WTC11 (cell line): ENCODE results near the gene PA2G4. TPM values are rescaled to one million over a fixed set of nuclear protein-coding genes. Genes with fewer than 3 reads are reported as not detected.
A peak's percentile ranks its signal among the peaks of the same experiment; 100 is the strongest.

Experiments used
- ATAC-seq: fragments of 200-7000 bp; cut with Tn5 transposase; 2 replicates; pipeline ENCODE4 v1.10.0; 2021; ENCODE audit warnings: mild to moderate bottlenecking, moderate library complexity
- CTCF ChIA-PET: fragments of 300-600 bp; sonication (Branson Sonifier 250); formaldehyde crosslinking; loops from one replicate; lab custom pipeline; 2021; ENCODE audit warnings: antibody characterized with exemption; lab: Charles Lee
- POLR2A ChIA-PET: fragments of 350-600 bp; sonication (Branson Sonifier 250); formaldehyde crosslinking; loops from one replicate; lab custom pipeline; 2021; ENCODE audit warnings: antibody characterized with exemption; lab: Charles Lee
- DNase-seq: peaks from one replicate; pipeline ENCODE4 v3.0.0; 2021; ENCODE audit warnings: low spot score
- H3K27ac Mint-ChIP-seq: 2 replicates; pipeline ENCODE4 v1.8.0; 2021; ENCODE audit warnings: mixed read lengths
- H3K27me3 Mint-ChIP-seq: 2 replicates; pipeline ENCODE4 v1.8.0; 2021; ENCODE audit warnings: low read depth, mild to moderate bottlenecking, moderate library complexity, mixed read lengths
- H3K36me3 Mint-ChIP-seq: 2 replicates; pipeline ENCODE4 v1.8.0; 2021; ENCODE audit warnings: mixed read lengths
- H3K4me1 Mint-ChIP-seq: 2 replicates; pipeline ENCODE4 v1.8.0; 2022; ENCODE audit warnings: mixed read lengths
- H3K4me3 Mint-ChIP-seq: 2 replicates; pipeline ENCODE4 v1.8.0; 2021; ENCODE audit warnings: mild to moderate bottlenecking, moderate library complexity, mixed read lengths
- H3K9me3 Mint-ChIP-seq: 2 replicates; pipeline ENCODE4 v1.8.0; 2021; ENCODE audit warnings: mixed read lengths
- ARID4B ChIP-seq: sonication (generic); formaldehyde crosslinking; IDR thresholded peaks from 2 replicates; pipeline ENCODE4 v1.8.0; 2023; ENCODE audit warnings: missing genetic modification reagents, mild to moderate bottlenecking, borderline replicate concordance
- ATF6 ChIP-seq: sonication (generic); formaldehyde crosslinking; IDR thresholded peaks from 2 replicates; pipeline ENCODE4 v1.8.1; 2023; ENCODE audit warnings: mild to moderate bottlenecking, missing genetic modification reagents
- E2F1 ChIP-seq: sonication (generic); formaldehyde crosslinking; IDR thresholded peaks from 2 replicates; pipeline ENCODE4 v1.8.0; 2022; ENCODE audit warnings: mild to moderate bottlenecking, missing genetic modification reagents
- E2F5 ChIP-seq: sonication (generic); formaldehyde crosslinking; IDR thresholded peaks from 2 replicates; pipeline ENCODE4 v1.8.1; 2022; ENCODE audit warnings: mild to moderate bottlenecking, moderate library complexity, missing genetic modification reagents
- ESRRA ChIP-seq: sonication (generic); formaldehyde crosslinking; IDR thresholded peaks from 2 replicates; pipeline ENCODE4 v1.8.1; 2022; ENCODE audit warnings: mild to moderate bottlenecking, missing genetic modification reagents, borderline replicate concordance
- FOXJ3 ChIP-seq: sonication (generic); formaldehyde crosslinking; IDR thresholded peaks from 2 replicates; pipeline ENCODE4 v1.9.0; 2021; ENCODE audit warnings: missing genetic modification reagents, mild to moderate bottlenecking, borderline replicate concordance
- MYBL2 ChIP-seq: sonication (generic); formaldehyde crosslinking; IDR thresholded peaks from 2 replicates; pipeline ENCODE4 v1.8.1; 2023; ENCODE audit warnings: mild to moderate bottlenecking, moderate library complexity, missing genetic modification reagents
- NFYB ChIP-seq: sonication (generic); formaldehyde crosslinking; conservative IDR thresholded peaks from 2 replicates; pipeline ENCODE4 v1.8.0; 2022; ENCODE audit warnings: low read depth, missing genetic modification reagents
- SOX15 ChIP-seq: fragments of 250-450 bp; sonication (Bioruptor Pico); IDR thresholded peaks from 2 replicates; pipeline ENCODE4 v1.9.0; 2021; ENCODE audit warnings: mild to moderate bottlenecking
- ZNF263 ChIP-seq: sonication (generic); formaldehyde crosslinking; IDR thresholded peaks from 2 replicates; pipeline ENCODE4 v1.8.1; 2022; ENCODE audit warnings: low read depth, mild to moderate bottlenecking, moderate library complexity, missing genetic modification reagents
- ZNF423 ChIP-seq: fragments of 250-450 bp; sonication (Bioruptor Pico); IDR thresholded peaks from 2 replicates; pipeline ENCODE4 v2.1.2; 2022; ENCODE audit warnings: mild to moderate bottlenecking, moderate library complexity
- total RNA-seq: library from RNA; stranded (reverse); gene quantifications from 3 replicates; pipeline ENCODE4 v1.2.3, GENCODE V29; 2021
- TF ChIP-seq, protein P1 (sequence below): fragments of 250-450 bp; sonication (Bioruptor Pico); IDR thresholded peaks from 2 replicates; pipeline ENCODE4 v1.9.0; 2021; ENCODE audit warnings: mild to moderate bottlenecking, borderline replicate concordance
- TF ChIP-seq, protein P2 (sequence below): fragments of 250-450 bp; sonication (Bioruptor Pico); IDR thresholded peaks from 2 replicates; pipeline ENCODE4 v1.9.0; 2021; ENCODE audit warnings: mild to moderate bottlenecking

PA2G4 gene
- total RNA-seq, 1 experiment from 2014 or later: 249 TPM

GRCh38 chr12:56103823-56104108 is 593 bp upstream of the PA2G4 start:
- Mint-ChIP-seq H3K36me3 (peaks cover 60% of the 10 kb centered on the region), H3K4me3 (peak overlapping the region; percentile 90), H3K27me3 (no peaks in the 10 kb centered on the region), H3K4me1 (peaks cover 24% of the 10 kb centered on the region), H3K27ac (peak overlapping the region; percentile 99), H3K9me3 (no peaks in the 10 kb centered on the region)
- POLR2A ChIA-PET: interaction anchor here (0.5 to 2.2 kb wide), 22 partner anchors 9 to 256 kb away, joined by 3 to 34 read pairs (median 6); partner anchors contain the start of genes ANKRD52, CNPY2, ERBB3 and ESYT1
- TF ChIP-seq E2F1 (CRISPR knock-in tag) (no peak), NFYB (CRISPR knock-in tag) (no peak), FOXJ3 (CRISPR knock-in tag) (no peak), ATF6 (CRISPR knock-in tag) (no peak), SOX15 (CRISPR knock-in tag) (no peak), ESRRA (CRISPR knock-in tag) (no peak), E2F5 (CRISPR knock-in tag) (no peak), ARID4B (CRISPR knock-in tag) (no peak), ZNF423 (CRISPR knock-in tag) (no peak), ZNF263 (CRISPR knock-in tag) (no peak), MYBL2 (CRISPR knock-in tag) (no peak)
- TF ChIP-seq, protein P1, sequence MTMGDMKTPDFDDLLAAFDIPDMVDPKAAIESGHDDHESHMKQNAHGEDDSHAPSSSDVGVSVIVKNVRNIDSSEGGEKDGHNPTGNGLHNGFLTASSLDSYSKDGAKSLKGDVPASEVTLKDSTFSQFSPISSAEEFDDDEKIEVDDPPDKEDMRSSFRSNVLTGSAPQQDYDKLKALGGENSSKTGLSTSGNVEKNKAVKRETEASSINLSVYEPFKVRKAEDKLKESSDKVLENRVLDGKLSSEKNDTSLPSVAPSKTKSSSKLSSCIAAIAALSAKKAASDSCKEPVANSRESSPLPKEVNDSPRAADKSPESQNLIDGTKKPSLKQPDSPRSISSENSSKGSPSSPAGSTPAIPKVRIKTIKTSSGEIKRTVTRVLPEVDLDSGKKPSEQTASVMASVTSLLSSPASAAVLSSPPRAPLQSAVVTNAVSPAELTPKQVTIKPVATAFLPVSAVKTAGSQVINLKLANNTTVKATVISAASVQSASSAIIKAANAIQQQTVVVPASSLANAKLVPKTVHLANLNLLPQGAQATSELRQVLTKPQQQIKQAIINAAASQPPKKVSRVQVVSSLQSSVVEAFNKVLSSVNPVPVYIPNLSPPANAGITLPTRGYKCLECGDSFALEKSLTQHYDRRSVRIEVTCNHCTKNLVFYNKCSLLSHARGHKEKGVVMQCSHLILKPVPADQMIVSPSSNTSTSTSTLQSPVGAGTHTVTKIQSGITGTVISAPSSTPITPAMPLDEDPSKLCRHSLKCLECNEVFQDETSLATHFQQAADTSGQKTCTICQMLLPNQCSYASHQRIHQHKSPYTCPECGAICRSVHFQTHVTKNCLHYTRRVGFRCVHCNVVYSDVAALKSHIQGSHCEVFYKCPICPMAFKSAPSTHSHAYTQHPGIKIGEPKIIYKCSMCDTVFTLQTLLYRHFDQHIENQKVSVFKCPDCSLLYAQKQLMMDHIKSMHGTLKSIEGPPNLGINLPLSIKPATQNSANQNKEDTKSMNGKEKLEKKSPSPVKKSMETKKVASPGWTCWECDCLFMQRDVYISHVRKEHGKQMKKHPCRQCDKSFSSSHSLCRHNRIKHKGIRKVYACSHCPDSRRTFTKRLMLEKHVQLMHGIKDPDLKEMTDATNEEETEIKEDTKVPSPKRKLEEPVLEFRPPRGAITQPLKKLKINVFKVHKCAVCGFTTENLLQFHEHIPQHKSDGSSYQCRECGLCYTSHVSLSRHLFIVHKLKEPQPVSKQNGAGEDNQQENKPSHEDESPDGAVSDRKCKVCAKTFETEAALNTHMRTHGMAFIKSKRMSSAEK: no peak
- TF ChIP-seq, protein P2, sequence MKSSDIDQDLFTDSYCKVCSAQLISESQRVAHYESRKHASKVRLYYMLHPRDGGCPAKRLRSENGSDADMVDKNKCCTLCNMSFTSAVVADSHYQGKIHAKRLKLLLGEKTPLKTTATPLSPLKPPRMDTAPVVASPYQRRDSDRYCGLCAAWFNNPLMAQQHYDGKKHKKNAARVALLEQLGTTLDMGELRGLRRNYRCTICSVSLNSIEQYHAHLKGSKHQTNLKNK (CRISPR knock-in tag): no peak
- ATAC-seq (no peak), DNase-seq (no peak)
- CTCF ChIA-PET: interaction anchor here (0.5 to 2.2 kb wide), 24 partner anchors 11 to 533 kb away, joined by 3 to 36 read pairs (median 6); partner anchors contain the start of genes ANKRD52, CNPY2, ERBB3 and ESYT1
